Measurements from ENCODE around the gene LRRC4B. TPM values are rescaled to one million over a fixed set of nuclear protein-coding genes. Genes with fewer than 3 reads are reported as not detected.

Gene LRRC4B
- total and polyA plus RNA-seq, 2 of the 13 experiments (the other 11 are each of a cell fraction or from before 2014, with no cell fraction given) = not detected

DNA sequence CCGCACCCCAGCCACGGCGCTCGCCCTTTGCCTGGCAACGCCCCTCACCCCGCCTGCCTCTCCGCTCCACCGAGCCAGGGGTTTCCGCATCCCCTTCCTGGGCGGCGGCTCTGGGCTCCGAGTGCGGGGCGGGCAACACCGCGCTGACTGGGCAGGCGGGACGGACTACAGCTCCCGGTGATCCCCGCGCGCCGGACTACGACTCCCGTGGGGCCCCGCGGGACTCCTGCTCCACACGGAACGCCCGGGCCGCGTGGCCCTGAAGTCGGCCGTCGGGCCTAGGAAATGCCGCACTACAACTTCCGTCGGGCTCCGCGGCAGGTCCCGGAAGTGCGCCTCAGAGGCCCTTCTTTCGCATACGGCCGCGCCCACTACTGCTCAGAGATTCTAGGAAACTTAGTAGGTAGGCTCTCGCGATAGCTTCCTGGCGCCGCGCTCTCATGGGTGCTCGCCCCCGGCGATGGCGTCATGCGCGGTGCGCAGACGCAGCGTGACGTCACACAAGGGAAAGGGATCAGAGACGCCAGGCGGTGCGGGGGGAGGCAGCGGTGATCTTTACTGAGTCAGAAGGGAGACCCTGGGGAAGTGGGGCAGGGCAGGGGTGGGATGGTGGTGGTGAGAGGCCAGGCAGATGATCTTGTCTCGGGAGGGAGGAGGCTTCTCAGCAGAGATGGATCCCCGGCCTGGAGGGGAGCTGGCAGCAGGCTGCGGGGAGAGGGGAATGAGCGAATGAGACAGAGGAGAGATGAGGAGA is 57.0 kb downstream of the LRRC4B start, which contains the start of gene JOSD2 (continued):
- TF ChIP-seq, protein P1, sequence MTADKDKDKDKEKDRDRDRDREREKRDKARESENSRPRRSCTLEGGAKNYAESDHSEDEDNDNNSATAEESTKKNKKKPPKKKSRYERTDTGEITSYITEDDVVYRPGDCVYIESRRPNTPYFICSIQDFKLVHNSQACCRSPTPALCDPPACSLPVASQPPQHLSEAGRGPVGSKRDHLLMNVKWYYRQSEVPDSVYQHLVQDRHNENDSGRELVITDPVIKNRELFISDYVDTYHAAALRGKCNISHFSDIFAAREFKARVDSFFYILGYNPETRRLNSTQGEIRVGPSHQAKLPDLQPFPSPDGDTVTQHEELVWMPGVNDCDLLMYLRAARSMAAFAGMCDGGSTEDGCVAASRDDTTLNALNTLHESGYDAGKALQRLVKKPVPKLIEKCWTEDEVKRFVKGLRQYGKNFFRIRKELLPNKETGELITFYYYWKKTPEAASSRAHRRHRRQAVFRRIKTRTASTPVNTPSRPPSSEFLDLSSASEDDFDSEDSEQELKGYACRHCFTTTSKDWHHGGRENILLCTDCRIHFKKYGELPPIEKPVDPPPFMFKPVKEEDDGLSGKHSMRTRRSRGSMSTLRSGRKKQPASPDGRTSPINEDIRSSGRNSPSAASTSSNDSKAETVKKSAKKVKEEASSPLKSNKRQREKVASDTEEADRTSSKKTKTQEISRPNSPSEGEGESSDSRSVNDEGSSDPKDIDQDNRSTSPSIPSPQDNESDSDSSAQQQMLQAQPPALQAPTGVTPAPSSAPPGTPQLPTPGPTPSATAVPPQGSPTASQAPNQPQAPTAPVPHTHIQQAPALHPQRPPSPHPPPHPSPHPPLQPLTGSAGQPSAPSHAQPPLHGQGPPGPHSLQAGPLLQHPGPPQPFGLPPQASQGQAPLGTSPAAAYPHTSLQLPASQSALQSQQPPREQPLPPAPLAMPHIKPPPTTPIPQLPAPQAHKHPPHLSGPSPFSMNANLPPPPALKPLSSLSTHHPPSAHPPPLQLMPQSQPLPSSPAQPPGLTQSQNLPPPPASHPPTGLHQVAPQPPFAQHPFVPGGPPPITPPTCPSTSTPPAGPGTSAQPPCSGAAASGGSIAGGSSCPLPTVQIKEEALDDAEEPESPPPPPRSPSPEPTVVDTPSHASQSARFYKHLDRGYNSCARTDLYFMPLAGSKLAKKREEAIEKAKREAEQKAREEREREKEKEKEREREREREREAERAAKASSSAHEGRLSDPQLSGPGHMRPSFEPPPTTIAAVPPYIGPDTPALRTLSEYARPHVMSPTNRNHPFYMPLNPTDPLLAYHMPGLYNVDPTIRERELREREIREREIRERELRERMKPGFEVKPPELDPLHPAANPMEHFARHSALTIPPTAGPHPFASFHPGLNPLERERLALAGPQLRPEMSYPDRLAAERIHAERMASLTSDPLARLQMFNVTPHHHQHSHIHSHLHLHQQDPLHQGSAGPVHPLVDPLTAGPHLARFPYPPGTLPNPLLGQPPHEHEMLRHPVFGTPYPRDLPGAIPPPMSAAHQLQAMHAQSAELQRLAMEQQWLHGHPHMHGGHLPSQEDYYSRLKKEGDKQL (CRISPR knock-in tag; IDR thresholded peaks at IDR 0.05; ENCODE audit: low read depth) = no peak
- TF ChIP-seq JUN (CRISPR knock-in tag; IDR thresholded peaks at IDR 0.05) (no peak), ZNF34 (CRISPR knock-in tag; IDR thresholded peaks at IDR 0.05; ENCODE audit: borderline replicate concordance) (no peak), FOXK1 (CRISPR knock-in tag; IDR thresholded peaks at IDR 0.05; ENCODE audit: borderline replicate concordance, low read depth) (0 out of 2 replicates have a peak, but pooled peaks have one; percentile 41), ISX (CRISPR knock-in tag; conservative IDR thresholded peaks at IDR 0.05) (no peak), TFDP2 (CRISPR knock-in tag; IDR thresholded peaks at IDR 0.05) (0 out of 2 replicates have a peak, but pooled peaks have one; percentile 26), ZSCAN22 (CRISPR knock-in tag; IDR thresholded peaks at IDR 0.05) (no peak), ZNF629 (CRISPR knock-in tag; conservative IDR thresholded peaks at IDR 0.05) (no peak), KDM2A (CRISPR knock-in tag; IDR thresholded peaks at IDR 0.05; ENCODE audit: borderline replicate concordance, low read depth) (peak; percentile 48; the same call in 1 of the 2 replicates), SALL2 (CRISPR knock-in tag; IDR thresholded peaks at IDR 0.05) (no peak), ZSCAN30 (CRISPR knock-in tag; IDR thresholded peaks at IDR 0.05) (no peak), CENPX (CRISPR knock-in tag; IDR thresholded peaks at IDR 0.05) (no peak), HIVEP1 (CRISPR knock-in tag; IDR thresholded peaks at IDR 0.05) (no peak), ZNF572 (CRISPR knock-in tag; IDR thresholded peaks at IDR 0.05) (no peak), ZNF776 (CRISPR knock-in tag; IDR thresholded peaks at IDR 0.05) (no peak)
- TF ChIP-seq, protein P2, sequence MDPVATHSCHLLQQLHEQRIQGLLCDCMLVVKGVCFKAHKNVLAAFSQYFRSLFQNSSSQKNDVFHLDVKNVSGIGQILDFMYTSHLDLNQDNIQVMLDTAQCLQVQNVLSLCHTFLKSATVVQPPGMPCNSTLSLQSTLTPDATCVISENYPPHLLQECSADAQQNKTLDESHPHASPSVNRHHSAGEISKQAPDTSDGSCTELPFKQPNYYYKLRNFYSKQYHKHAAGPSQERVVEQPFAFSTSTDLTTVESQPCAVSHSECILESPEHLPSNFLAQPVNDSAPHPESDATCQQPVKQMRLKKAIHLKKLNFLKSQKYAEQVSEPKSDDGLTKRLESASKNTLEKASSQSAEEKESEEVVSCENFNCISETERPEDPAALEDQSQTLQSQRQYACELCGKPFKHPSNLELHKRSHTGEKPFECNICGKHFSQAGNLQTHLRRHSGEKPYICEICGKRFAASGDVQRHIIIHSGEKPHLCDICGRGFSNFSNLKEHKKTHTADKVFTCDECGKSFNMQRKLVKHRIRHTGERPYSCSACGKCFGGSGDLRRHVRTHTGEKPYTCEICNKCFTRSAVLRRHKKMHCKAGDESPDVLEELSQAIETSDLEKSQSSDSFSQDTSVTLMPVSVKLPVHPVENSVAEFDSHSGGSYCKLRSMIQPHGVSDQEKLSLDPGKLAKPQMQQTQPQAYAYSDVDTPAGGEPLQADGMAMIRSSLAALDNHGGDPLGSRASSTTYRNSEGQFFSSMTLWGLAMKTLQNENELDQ (CRISPR knock-in tag; IDR thresholded peaks at IDR 0.05; ENCODE audit: borderline replicate concordance) = no peak
- TF ChIP-seq, protein P3, sequence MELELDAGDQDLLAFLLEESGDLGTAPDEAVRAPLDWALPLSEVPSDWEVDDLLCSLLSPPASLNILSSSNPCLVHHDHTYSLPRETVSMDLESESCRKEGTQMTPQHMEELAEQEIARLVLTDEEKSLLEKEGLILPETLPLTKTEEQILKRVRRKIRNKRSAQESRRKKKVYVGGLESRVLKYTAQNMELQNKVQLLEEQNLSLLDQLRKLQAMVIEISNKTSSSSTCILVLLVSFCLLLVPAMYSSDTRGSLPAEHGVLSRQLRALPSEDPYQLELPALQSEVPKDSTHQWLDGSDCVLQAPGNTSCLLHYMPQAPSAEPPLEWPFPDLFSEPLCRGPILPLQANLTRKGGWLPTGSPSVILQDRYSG (CRISPR knock-in tag; IDR thresholded peaks at IDR 0.05) = no peak
- TF ChIP-seq, protein P4, sequence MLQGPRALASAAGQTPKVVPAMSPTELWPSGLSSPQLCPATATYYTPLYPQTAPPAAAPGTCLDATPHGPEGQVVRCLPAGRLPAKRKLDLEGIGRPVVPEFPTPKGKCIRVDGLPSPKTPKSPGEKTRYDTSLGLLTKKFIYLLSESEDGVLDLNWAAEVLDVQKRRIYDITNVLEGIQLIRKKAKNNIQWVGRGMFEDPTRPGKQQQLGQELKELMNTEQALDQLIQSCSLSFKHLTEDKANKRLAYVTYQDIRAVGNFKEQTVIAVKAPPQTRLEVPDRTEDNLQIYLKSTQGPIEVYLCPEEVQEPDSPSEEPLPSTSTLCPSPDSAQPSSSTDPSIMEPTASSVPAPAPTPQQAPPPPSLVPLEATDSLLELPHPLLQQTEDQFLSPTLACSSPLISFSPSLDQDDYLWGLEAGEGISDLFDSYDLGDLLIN (CRISPR knock-in tag; IDR thresholded peaks at IDR 0.05; ENCODE audit: borderline replicate concordance) = no peak

Data from HepG2 (cell line).